ENCODE results near the gene ZNF430.

- TF ChIP-seq CTCF (IDR thresholded peaks at IDR 0.05 in 4 of 5, conservative IDR thresholded peaks at IDR 0.05 in 1 of 5) (no peak), POLR2A (IDR thresholded peaks at IDR 0.05) (no peak)
Observed at GRCh38 chr19:21092109-21092508, 71.7 kb downstream of the ZNF430 start.

Measured in gastrocnemius medialis (tissue), 4 donors.